Ramos (cell line): Measurements from ENCODE around the gene MAML3.

Experiments used
- in situ Hi-C: fragments of 300-500 bp; cut with MboI; formaldehyde crosslinking; loops from one replicate; pipeline ENCODE4 v1.14.3; 2022; ENCODE audit warnings: low sequenced_read_pairs; ENCODE audit not compliant: unreplicated experiment

MAML3 gene

DNA sequence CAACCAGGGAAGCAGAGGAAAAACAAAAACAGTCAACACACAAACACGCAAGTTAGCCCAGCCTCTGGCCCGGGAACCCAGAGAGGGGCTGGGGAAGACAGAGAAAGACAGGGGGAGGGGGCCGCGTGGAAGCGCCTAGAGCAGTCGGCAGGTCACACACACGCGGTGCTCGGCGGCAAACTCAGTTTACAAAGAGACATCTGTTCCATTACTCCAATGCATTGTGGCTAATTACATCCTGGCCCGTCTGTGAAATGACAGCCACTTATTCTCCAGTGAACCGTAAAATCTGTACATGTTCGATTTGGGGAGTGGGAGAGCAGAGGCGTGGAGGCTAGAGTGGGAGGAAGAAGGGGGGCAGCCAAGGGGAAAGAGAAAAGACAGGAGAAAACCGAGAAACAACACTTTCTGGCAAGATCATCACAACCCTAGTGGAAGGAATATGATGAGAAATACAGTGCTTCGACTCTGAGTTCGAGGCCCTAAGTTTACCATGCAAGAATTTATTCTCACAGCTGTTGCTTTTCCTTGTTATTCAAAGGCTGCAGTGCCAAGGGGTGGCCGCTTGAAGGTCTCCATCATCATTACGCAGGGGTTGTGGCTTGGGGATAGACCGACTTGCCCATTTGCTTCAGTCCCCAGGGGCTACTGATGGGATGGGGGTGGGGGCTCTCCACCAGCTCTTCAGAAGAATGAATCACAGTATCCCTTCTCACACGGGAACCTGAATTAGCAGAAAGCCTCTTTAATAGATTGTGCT lies 320.7 kb downstream of the MAML3 start:
- in situ Hi-C loops: no loop called here

DNA sequence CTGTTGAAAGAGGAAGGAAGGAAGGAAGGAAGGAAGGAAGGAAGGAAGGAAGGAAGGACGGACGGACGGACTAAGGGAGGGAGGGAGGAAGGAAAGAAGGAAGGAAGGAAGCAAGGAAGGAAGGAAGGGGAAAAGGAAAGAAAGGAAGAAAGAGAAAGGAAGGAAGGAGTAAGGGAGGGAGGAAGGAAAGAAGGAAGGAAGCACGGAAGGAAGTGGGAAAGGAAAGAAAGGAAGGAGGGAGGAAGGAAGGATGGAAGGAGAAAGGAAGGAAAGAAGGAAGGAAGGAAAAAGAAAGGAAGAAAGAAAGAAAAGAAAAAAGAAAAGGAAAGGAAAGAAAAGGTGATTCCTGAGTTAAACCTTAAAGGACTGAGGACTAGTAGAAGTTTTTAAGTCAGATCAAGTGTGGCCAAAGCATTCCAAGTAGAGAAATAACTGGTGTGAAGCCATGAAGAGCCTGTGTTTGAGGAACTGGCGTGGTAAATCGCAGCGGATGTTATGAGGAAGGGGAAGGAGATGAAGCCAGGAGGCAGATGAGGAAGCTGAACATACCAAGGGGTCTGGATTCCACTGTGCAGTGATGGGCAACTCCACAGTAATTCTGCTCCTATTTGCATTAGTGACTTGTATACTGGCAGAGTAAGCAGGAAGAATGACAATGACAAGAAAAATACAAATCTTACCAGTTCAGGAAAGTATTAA lies 324.9 kb downstream of the MAML3 start:
- in situ Hi-C loops: no loop called here

DNA sequence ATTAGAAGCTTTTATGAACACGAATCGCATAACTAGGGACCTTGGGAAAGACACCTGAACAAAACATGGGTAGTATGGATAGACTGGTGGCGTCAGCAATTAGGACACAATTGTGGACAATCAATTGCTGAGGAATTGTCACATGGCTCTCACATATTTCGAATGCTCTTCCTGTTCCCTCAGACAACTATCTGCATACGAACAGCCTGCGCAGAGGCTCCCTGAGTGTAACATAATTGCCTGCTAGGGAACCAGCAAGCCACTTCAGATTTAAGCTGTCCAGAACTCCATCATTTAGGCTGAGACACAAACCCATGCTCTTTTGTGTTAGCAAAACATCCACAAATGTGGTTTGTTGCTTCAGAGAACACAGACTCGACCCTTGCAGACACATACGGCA lies 327.6 kb downstream of the MAML3 start:
- in situ Hi-C loops: no loop called here

DNA sequence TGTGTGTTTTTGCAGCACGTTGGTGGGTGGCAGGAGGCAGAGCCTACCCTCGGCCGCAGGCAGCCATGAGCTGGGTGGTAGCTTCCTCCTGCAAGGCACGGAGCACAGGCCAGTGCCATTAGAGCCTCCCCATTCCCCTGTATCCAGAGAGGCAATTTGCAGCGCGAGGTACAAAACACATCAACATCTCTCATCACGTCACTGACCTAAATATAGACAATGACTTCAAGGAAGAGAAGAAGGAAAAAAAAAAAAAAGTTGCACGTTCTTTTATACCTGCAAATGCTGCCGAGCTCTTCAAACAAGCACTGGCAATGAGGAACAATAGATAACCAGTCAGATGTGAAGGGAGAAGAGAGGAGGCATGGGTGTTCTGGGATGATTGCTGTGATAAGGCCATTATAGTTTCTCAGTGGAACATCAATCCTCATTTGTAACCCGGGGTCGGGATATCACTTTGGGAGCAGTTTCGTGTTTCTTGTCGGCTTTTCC lies 328.4 kb downstream of the MAML3 start:
- in situ Hi-C loops: no loop called here

DNA sequence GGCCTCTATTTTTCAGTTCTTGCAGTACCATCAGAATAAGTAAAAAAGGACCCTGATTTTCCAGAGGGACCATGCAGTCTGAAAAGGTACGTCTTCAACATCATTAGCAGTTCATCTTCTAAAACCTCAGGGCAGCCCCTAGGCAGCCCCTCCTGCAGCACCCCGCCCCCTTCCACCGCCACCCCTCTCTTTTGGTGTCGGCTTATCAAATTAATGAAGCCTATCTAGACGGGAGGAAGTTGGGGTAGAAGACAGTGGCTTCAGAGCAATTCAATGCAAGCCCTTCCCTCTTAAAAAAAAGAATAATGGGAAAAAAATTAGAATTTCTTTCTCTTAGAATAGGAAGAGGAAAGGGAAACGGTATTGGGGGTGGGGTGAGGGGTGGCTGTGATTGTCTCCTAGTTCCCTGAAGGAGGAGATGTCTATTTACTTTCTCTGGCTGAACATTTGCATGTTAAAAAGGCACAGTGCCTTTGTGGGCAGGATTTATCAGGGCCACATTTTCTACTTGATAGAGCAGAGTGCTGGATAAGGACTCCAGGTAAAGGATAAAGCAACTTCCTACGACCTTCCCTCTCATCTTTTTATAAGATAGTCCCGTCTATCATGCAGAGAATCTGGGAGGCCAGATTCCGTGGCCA lies 329.0 kb downstream of the MAML3 start:
- in situ Hi-C loops: no loop called here

DNA sequence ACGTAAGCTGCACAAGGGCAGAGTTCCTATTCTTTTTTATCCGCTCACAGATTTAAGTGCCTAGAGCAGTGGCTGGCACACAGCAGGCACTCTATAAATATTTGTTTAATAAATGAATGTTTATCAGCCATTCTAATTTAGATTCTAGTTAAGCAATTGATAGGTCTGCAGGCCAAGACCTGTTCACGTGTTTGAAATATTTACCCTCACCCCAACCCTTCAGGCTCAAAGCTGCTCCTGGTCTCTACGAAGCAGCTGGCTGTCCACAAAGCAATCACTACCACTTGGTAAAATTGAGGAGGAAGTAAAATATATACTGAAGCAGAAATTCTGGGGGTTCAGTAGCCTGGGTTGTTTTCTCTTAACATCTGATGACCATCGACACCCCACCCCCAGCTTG lies 330.2 kb downstream of the MAML3 start:
- in situ Hi-C loops: no loop called here

DNA sequence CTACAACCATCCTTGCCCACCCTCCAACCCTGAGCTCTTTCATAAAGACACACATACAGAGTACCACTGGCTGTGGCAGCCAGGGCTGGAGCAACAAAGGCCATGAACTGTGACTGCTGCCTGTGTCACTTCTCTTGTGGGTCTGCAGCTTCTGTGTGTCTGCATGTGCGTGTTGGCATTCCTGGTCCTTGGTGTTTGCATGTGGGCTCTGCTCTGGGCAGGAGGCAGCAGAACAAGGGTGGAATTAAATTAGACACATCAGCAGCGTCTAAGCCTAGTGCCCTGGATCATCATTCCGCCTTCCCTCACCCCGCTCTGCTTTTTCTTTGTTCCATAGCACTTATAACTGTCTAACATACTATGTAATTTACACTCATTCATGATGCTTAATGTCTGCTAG lies 330.6 kb downstream of the MAML3 start:
- in situ Hi-C loops: no loop called here

DNA sequence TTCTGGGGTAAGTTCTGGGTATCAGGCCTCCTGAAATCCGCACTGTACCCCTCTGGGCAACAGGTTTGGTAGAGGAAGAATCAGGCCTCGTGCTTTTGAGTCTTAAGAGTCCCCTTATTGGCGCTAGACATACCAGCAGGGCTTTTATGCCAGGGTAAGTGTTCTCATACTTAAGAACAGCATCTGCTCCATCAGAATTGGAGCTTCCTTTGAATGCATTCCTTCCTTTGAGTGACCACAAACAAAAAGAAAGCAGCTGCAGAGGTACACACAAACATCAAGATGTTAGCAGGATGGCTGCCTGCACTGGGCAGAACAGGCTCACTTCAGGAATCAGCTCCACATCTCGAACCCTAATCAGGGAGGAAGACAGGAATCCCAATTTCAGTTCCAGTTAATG lies 331.6 kb downstream of the MAML3 start:
- in situ Hi-C loops: no loop called here

DNA sequence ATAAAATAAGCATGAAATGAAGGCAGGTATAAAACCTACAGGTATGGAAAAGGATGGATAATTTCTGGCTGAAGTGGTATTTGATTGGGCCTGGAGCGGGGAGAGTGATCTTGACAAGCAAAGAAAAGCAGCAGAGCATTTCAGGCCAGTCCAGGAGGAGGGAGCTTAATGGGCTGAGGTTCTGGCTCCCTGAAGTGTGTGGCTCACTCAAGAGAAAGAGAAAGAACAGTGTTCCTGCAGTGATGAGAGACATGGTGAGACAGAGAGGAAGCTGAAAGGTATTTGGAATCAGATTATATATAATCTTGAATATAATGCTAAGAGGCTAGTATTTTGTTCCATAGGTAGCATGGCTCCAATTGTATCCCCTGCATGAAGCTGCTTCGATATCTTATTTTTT lies 334.9 kb downstream of the MAML3 start:
- in situ Hi-C loops: no loop called here

DNA sequence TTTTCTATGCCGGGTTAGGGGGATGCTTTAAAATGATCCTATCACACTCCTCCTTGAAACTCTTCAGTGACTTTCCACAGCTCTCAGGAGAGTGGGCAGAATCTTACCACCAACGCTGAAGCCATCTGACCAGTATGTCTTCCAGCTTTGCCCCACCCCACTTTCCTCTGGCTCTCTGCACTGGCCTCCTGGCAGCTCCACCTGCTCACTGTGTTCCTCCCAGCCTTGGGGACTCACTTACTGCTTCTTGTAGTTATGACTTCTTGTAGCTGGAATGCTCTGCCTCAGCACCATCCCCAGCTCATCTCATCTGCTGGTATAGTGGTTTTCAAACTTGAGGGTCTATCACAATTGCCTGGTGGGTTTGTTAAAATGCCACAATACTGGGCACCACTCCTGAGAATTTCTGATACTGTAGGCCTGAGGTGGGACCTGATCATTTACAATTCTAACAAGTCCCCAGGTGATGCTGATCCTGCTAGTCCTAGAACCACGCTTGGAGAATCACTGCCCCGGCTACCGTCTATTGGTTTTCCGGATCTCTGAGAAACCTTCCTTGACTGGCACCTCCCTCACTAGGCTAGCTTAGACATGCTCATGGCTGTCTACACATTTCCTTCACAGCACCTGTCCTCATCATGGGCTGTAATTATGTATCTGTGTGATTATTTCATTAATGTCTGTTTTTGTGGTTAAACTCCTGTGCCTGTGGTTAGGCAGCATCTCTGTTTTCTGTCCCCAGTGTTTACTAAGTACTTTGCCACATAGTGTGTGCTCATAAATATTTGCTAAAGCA lies 336.1 kb downstream of the MAML3 start:
- in situ Hi-C loops: no loop called here

DNA sequence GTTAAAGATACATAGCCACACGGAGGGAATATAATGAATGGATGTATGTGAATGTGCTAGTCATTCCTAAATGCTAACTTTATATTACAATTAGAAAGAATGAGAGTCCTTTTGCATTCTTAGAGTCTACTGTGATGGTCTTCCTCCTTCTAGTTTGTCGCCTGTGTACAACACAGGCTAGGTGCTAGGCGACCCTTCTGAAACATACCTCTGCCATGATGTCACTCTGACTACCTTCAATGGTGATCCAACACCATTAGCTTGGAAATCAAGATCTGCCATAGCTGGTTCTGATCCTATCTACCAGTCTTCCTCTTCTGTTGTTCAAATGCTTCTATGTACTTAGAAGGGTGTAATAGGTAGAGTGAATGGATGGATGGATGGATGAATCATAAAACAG lies 337.1 kb downstream of the MAML3 start:
- in situ Hi-C loops: no loop called here

DNA sequence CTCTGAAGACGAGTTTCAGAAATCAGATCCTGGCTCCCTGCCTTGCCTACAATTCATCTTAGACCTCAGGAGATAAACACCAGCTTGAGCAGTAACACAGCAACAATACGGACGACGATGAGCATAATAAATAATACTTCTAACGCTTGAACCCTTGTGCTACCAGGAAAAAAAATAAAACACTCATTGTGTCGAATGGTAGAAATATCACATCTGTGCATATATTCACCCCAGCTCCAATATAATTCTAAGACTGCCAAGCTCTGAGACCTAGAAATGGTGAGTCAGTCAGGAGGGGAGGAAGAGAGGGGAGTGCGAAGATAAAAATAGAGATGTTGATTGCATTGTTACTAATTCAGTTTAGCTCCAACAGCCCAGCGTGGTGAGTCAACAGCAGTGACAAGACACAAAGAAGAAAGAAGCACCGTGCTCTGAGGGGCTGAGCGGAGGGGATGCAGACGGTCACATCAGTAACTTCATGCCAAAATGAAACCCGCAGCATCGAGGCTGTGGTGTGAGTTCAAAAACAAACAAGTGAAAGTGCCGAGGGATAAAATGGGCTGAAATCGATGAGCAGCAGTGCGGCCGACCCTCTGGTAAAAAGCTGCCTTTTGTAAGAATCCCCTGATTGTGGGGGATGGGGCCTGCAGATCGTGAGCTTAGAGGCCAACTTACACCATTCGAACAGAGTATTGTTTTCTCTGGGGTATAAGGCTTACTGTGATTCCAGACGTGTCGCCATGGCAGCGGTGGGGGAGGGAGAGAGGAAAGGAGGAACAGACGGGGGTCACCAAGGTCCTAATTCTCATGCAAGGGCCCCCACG lies 338.0 kb downstream of the MAML3 start:
- in situ Hi-C loops: no loop called here

DNA sequence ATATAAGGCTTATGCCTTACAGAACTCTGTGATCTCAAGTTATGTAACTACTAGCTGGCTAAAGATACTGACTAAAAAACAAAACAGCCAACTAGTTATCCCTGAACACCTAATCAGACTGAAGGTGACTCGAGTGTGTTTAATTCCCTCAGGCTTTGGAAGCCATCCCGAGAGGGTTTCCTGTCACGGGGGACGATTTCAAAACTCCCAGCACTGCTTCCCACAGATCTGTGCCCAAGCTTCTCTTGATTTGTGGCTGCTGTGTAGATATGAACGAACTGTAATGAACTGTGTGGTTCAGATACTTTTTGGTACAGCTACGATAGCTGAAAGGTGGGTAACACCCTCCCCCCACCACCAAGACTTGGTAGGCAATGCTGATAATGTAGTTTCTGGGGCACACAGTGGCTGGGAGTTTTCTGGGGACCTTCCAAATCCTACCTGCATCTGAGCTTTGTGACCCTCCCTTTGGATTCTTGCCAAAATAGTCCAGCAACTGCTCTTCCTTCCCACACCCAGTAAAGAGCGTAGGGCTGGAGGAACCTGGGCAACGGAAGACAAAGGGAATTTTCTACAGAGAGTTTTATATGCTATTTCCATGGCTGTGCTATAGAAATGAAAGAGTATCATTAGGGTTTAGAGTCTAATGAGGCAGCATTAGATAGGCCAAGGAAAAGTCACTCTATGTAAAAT lies 339.5 kb downstream of the MAML3 start:
- in situ Hi-C loops: no loop called here

DNA sequence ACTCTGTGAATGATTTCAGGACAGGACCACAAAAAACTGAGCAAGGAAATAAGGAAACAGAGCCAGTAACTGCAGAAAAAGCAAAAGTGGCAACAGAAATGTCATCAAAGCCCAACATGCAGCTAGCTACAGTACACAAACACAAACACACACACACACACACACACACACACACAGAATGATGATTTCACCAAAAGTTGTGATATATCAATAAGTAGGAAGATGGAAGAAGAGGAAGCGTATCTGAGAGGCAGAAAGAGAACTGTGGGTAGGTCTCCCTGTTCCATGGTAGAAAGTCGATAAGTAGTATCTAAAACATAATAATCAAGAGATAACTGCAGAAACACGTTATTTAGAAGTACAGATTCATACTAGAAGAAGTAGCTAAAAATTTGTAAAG lies 340.1 kb downstream of the MAML3 start:
- in situ Hi-C loops: no loop called here

DNA sequence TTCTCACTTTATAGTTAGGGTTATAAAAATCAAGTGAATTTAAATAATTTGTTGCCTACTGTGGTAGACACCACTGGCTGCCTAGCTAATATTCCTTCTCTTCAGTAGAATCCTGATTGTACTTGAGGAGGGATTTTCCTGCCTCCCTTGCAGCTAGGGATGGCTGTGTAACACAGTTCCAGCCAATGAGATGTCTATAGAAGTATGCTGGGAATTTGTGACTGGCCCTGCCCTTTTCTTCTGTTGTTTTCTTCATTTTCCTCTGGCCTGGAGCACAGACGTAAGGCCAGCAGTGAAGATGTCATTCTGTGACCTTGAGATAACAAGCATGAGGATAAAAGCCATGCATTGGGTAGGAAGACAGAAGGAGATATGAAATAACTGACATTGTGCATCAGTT lies 343.3 kb downstream of the MAML3 start:
- in situ Hi-C loops: no loop called here

DNA sequence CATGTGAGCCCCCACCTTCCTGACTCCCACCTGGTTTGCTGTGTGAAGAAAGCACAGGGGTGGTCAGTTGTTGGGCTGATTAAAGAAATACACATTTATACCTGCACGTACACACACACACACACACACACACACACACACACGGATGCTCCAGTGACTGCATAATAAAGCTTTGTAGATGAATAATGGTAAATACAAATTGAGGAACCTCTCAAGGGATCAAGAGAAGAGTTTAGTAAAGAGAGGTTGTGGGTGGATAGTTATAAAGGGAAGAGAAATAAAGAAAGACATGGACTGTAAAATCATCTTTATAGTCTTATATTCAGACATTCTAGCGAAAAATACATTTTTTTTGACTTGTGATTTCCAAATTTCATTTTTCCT lies 344.2 kb downstream of the MAML3 start:
- in situ Hi-C loops: no loop called here

DNA sequence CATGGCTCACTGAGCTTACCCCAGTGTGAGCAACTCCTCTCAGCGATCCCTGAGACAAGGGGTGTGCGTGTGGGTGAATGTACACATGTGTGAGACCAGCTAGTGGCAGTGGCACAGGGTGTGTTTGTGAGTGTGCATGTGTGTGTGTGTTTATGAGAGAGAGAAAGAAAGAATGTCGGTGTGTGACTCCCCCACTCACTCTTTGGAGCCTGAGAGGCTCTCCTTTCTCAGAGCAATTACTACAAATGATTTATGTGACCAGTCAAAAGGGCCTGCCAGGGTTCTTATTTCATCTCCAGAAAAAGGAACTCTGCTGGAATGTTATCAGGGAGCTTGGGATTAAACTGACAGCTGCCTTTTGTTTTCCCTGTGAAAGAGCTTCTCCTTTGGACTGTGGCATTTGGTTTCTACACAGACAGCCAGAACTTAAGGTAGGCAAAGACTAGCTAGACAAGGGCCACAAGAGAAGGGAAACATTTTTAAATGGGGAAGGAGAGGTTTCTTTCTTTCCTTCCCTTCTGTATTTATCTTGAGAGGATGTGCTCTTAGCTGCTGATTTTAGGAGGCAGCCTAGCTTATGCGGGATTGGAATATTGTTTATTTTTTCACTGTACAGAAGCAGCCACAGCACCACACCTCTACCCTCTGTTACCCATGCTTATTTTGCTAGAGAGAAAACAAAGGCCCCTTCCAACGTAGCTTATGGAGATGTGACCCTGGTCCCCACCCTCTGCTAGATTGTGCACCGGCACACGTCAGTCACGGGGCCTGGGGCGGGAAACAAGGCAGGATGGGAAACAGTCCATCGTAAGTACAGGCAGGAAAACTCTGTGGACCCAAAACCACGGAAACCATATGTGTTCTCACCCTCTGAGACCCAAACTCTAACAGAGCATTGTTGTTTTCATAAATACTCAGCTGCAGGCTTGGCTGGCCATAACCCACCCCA lies 344.9 kb downstream of the MAML3 start:
- in situ Hi-C loops: no loop called here

DNA sequence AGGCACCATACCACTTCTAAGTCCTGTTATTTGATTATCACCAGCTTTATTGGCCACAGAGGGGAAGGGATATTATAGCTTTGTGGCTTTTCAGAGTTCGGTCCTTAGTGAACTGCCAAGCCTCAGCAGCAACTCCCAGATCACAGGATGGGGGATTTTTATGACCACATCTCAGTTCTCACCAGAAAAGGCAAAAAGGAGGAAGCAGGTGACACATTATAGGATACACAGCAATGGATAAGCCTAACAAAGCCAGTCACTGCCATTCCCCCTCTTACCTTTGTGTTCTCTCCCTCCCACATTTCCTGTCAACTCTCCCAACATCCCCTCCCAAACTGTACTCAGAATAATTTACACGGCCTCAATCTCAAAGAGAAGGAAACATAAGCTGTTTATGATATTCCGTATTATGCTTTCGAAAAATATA lies 345.6 kb downstream of the MAML3 start:
- in situ Hi-C loops: no loop called here
